ENCODE data around the gene ANOS1. TPM values are rescaled to one million over a fixed set of nuclear protein-coding genes. Genes with fewer than 3 reads are reported as not detected.

Gene ANOS1
- total and polyA plus RNA-seq, 2 donors (not counting 3 experiments of a cell fraction or from before 2014, with no cell fraction given): 0.55 to 0.87 TPM

DNA sequence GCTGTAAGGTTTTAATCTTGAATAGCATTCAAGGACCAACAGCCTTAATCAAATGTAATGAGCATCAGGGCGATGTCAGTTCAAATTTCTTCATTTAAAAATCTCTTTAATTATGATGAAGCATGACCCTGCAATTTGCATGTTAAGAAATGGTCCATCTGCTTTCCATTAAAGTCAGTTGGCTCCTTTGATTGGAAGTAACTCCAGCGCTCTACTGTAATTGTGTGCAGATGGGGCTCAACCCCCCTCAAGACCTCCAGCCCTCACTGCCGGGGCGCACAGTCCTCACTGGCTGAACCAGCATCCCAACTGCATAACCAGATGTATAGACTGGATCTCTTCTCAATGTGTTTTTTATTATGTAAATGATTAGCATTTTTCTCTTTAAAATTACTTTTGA, 140.4 kb downstream of the ANOS1 start:
- BruUV-seq (replicated peaks): no TSS peak
- no peaks in the 10 kb centered on the region for H4K20me1 ChIP-seq (replicated peaks; ENCODE audit: control insufficient read depth, extremely low read depth, insufficient read depth, low read length)
- H3K9ac ChIP-seq (replicated peaks; ENCODE audit: extremely low read depth, insufficient read depth, low read length): no peak overlapping the region
- no peaks in the 10 kb centered on the region for H3K36me3 ChIP-seq (ENCODE audit: control insufficient read depth in 2 of 2, extremely low read depth in 1 of 2, insufficient read depth in 2 of 2, low read length in 2 of 2)
- H3K4me2 ChIP-seq (ENCODE audit: insufficient read depth, low read length): no peak overlapping the region
- no peaks in the 10 kb centered on the region for H3K9me3 ChIP-seq (replicated peaks; ENCODE audit: control insufficient read depth, insufficient read depth, low read length)
- no peaks in the 10 kb centered on the region for H3K79me2 ChIP-seq (ENCODE audit: control insufficient read depth, insufficient read depth, low read length)
- no peaks in the 10 kb centered on the region for H3K27me3 ChIP-seq (ENCODE audit: control insufficient read depth in 2 of 2, insufficient read depth in 2 of 2, low read length in 2 of 2)
- FAIRE-seq (no peak), DNase-seq (ENCODE audit: low read depth, low spot score) (no peak)
- no peak overlapping the region for H3K4me3 ChIP-seq (replicated peaks in 1 of 3; ENCODE audit: insufficient read depth in 1 of 3, low read depth in 1 of 3, low read length in 3 of 3)
- H3K4me1 ChIP-seq (ENCODE audit: control insufficient read depth, extremely low read depth, insufficient read depth, low read length): no peaks in the 10 kb centered on the region
- no peak for TF ChIP-seq FOS (IDR thresholded peaks at IDR 0.05; ENCODE audit: borderline replicate concordance, insufficient read depth, low read length)
- TF ChIP-seq, protein P1, sequence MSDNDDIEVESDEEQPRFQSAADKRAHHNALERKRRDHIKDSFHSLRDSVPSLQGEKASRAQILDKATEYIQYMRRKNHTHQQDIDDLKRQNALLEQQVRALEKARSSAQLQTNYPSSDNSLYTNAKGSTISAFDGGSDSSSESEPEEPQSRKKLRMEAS (IDR thresholded peaks at IDR 0.05; ENCODE audit: insufficient read depth, insufficient read length): no peak
- TF ChIP-seq POLR2A (IDR thresholded peaks at IDR 0.05; ENCODE audit: low read depth, low read length): no peak
- no peak for TF ChIP-seq POLR2AphosphoS5 (IDR thresholded peaks at IDR 0.05; ENCODE audit: insufficient read depth, low read depth, low read length)
- TF ChIP-seq, protein P2, sequence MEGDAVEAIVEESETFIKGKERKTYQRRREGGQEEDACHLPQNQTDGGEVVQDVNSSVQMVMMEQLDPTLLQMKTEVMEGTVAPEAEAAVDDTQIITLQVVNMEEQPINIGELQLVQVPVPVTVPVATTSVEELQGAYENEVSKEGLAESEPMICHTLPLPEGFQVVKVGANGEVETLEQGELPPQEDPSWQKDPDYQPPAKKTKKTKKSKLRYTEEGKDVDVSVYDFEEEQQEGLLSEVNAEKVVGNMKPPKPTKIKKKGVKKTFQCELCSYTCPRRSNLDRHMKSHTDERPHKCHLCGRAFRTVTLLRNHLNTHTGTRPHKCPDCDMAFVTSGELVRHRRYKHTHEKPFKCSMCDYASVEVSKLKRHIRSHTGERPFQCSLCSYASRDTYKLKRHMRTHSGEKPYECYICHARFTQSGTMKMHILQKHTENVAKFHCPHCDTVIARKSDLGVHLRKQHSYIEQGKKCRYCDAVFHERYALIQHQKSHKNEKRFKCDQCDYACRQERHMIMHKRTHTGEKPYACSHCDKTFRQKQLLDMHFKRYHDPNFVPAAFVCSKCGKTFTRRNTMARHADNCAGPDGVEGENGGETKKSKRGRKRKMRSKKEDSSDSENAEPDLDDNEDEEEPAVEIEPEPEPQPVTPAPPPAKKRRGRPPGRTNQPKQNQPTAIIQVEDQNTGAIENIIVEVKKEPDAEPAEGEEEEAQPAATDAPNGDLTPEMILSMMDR (IDR thresholded peaks at IDR 0.05; ENCODE audit: extremely low read depth in 1 of 2, insufficient read depth in 1 of 2, low read depth in 1 of 2, low read length in 2 of 2): no peak
- no peak for TF ChIP-seq EZH2 (IDR thresholded peaks at IDR 0.05; ENCODE audit: borderline replicate concordance, low read depth, low read length, severe bottlenecking)
- no peak for TF ChIP-seq MYC (IDR thresholded peaks at IDR 0.05; ENCODE audit: low read depth, low read length)
- no peak for TF ChIP-seq GATA2 (IDR thresholded peaks at IDR 0.05; ENCODE audit: insufficient read depth, insufficient read length, low read depth, low read length)
- TF ChIP-seq JUN (IDR thresholded peaks at IDR 0.05; ENCODE audit: borderline replicate concordance, insufficient read depth, insufficient read length, low read depth): no peak
- intact Hi-C loops (cut with micrococcal nuclease): no loop called here
- no peaks in the 10 kb centered on the region for H3K9me1 ChIP-seq (replicated peaks; ENCODE audit: control insufficient read depth, extremely low read depth, insufficient read depth, low read length)
- H2AFZ ChIP-seq (ENCODE audit: low read depth, low read length): no peak overlapping the region
- dilution Hi-C loops (cut with MboI; ENCODE audit: extremely low pct_ligation_motif_present, low sequenced_read_pairs): no loop called here
- H3K27ac ChIP-seq (ENCODE audit: insufficient read depth, low read depth, low read length): no peak overlapping the region
- CTCF ChIA-PET: no interaction called here
- POLR2A ChIA-PET: no interaction called here

Data from endothelial cell of umbilical vein (primary cell).